ENCODE measurements around the gene PCIF1. TPM values are rescaled to one million over a fixed set of nuclear protein-coding genes. Genes with fewer than 3 reads are reported as not detected.

Gene PCIF1
- total and polyA plus RNA-seq, 12 donors, result 12.6 to 47.1 (median 36.7) TPM

GRCh38 chr20:45888681-45889080 is 45.8 kb upstream of the PCIF1 start:
- H3K27ac ChIP-seq, result peak overlapping the region in 1 of 5 donors; percentile 11
- no peak for TF ChIP-seq CTCF (IDR thresholded peaks at IDR 0.05)
- no peak for TF ChIP-seq POLR2A (IDR thresholded peaks at IDR 0.05)
- 92 to 100% (median 95%) methylated on average over 2 to 3 of the region's 3 CpGs for WGBS, 4 donors
- no peak overlapping the region for H3K4me3 ChIP-seq
- no peak for DNase-seq
- H3K27me3 ChIP-seq, result no peaks in the 10 kb centered on the region
- H3K36me3 ChIP-seq (replicated peaks in 1 of 2), result peaks cover 0 to 29% of the 10 kb centered on the region in 2 donors
- intact Hi-C loops (cut with DNase I), result no loop called here
- H3K4me1 ChIP-seq (replicated peaks in 1 of 2), result peaks cover 36 to 55% of the 10 kb centered on the region in 2 donors
- H3K9me3 ChIP-seq (replicated peaks in 1 of 3), result no peaks in the 10 kb centered on the region

- peak; percentile 68 to 90 (median 73) for DNase-seq
- peak overlapping the region in 3 of 4 donors; percentile 4 to 71 (median 64) for H3K4me3 ChIP-seq
- peaks cover 0 to 44% of the 10 kb centered on the region in 2 donors for H3K36me3 ChIP-seq (replicated peaks in 1 of 2)
- peak overlapping the region; percentile 67 to 96 (median 91) for H3K27ac ChIP-seq
- 9 to 45% (median 12%) methylated on average over 7 to 79 of the region's 79 CpGs for WGBS, 4 donors
- H3K4me1 ChIP-seq (replicated peaks in 1 of 2), result peaks cover 28 to 51% of the 10 kb centered on the region in 2 donors
- H3K27me3 ChIP-seq, result no peaks in the 10 kb centered on the region
- intact Hi-C loops (cut with DNase I), result no loop called here
- TF ChIP-seq CTCF (IDR thresholded peaks at IDR 0.05), result peak; percentile 25 to 56 (median 44)
- TF ChIP-seq POLR2A (IDR thresholded peaks at IDR 0.05), result no peak
- H3K9me3 ChIP-seq (replicated peaks in 1 of 3), result no peaks in the 10 kb centered on the region
Observed at GRCh38 chr20:45890077-45890984, 44.2 kb upstream of the PCIF1 start.

- intact Hi-C loops (cut with DNase I), result no loop called here
- 0 to 7% (median 1%) methylated on average over 7 to 78 of the region's 78 CpGs for WGBS, 4 donors
- Histone ChIP-seq H3K9me3 (replicated peaks in 1 of 3) (no peaks in the 10 kb centered on the region), H3K4me1 (replicated peaks in 1 of 2) (peaks cover 25 to 54% of the 10 kb centered on the region in 2 donors), H3K27ac (peak within 1 kb of the TSS; percentile 67 to 96 (median 91)), H3K36me3 (replicated peaks in 1 of 2) (peaks cover 0 to 53% of the 10 kb centered on the region in 2 donors), H3K4me3 (peak within 1 kb of the TSS; percentile 4 to 71 (median 62)), H3K27me3 (no peaks in the 10 kb centered on the region)
- TF ChIP-seq CTCF (IDR thresholded peaks at IDR 0.05) (no peak), POLR2A (IDR thresholded peaks at IDR 0.05) (peak; percentile 8 to 91)
- peak; percentile 92 to 98 (median 97) for DNase-seq
Observed at GRCh38 chr20:45890985-45891983, 43.2 kb upstream of the PCIF1 start, which contains the start of the genes CTSA and NEURL2. CTSA (plus strand) TSS chr20:45891335; CDS start chr20:45891569, 234 bp downstream. NEURL2 (minus strand) TSS chr20:45891208; CDS start chr20:45890991, 217 bp downstream.
